Esophagus muscularis mucosa (tissue), 4 donors: ENCODE data around the gene MED4.

Experiments used
- EP300 ChIP-seq: sonication (generic); formaldehyde crosslinking; IDR thresholded peaks from one replicate; pipeline ENCODE4 v1.6.1; 2017; ENCODE audit warnings: antibody characterized with exemption
- POLR2A ChIP-seq: fragments of 450-650 bp; IDR thresholded peaks from one replicate; pipeline ENCODE4 v1.6.1; 2017; ENCODE audit warnings: antibody characterized with exemption, moderate library complexity, mild to moderate bottlenecking, low read depth
- POLR2AphosphoS5 ChIP-seq, 2 donors: sonication (generic); formaldehyde crosslinking; IDR thresholded peaks; one replicate each; pipeline ENCODE4 v1.6.1; 2017; ENCODE audit warnings: antibody characterized with exemption in 2 of 2
- TF ChIP-seq, protein P1 (sequence below), 3 experiments: fragments of 200-600 bp in 2 of 3; fragments of 450-650 bp in 1 of 3; sonication (generic) in 2 of 3; IDR thresholded peaks; one replicate each; pipeline ENCODE4 v1.5.1; 2017 to 2019; ENCODE audit warnings: antibody characterized with exemption in 3 of 3, mild to moderate bottlenecking in 2 of 3, moderate library complexity in 1 of 3

DNA sequence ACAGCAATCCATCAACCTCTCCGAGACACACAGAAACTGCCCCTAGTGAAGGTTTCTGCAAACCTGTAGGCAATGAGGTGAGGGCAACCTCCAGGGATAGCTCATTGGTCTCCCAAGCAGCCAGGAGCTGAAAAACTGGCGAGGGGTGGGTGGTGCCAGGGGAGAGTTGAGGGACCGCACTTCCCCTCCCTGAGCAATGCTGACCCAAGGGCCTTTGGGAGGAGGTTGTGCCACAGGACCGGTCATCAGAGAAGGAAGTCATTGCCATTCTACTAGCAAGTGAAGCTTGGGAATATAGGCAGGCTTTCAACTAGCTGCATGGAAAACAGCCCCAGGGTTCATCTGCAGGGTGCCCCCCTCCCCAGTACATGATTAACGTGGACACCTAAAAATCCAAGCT, 23.1 kb upstream of the MED4 start:
- no peak for TF ChIP-seq EP300
- TF ChIP-seq, protein P1, sequence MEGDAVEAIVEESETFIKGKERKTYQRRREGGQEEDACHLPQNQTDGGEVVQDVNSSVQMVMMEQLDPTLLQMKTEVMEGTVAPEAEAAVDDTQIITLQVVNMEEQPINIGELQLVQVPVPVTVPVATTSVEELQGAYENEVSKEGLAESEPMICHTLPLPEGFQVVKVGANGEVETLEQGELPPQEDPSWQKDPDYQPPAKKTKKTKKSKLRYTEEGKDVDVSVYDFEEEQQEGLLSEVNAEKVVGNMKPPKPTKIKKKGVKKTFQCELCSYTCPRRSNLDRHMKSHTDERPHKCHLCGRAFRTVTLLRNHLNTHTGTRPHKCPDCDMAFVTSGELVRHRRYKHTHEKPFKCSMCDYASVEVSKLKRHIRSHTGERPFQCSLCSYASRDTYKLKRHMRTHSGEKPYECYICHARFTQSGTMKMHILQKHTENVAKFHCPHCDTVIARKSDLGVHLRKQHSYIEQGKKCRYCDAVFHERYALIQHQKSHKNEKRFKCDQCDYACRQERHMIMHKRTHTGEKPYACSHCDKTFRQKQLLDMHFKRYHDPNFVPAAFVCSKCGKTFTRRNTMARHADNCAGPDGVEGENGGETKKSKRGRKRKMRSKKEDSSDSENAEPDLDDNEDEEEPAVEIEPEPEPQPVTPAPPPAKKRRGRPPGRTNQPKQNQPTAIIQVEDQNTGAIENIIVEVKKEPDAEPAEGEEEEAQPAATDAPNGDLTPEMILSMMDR (IDR thresholded peaks at IDR 0.05) = no peak
- no peak for TF ChIP-seq POLR2A
- no peak for TF ChIP-seq POLR2AphosphoS5 (IDR thresholded peaks at IDR 0.05)
